IPS DF 6.9 (cell line): Measurements from ENCODE around the gene LAMTOR5.
"Not testable (repeated sequence)": the region's sequence is repeated elsewhere in the genome, so short reads cannot be mapped to it uniquely, and the experiment has no call there.

Experiments
- DNase-seq: peaks from one replicate; pipeline ENCODE4 v3.0.0-alpha.2; 2013; ENCODE audit warnings: low read depth, low spot score
- H3K27ac ChIP-seq: one replicate; pipeline ENCODE4 v1.5.1; 2013; ENCODE audit warnings: low read length, control low read depth
- H3K27me3 ChIP-seq: 2 replicates; pipeline ENCODE4 v1.6.1; 2013; ENCODE audit warnings: mild to moderate bottlenecking, low read length; ENCODE audit not compliant: control insufficient read depth, insufficient read depth
- H3K36me3 ChIP-seq: 2 replicates; pipeline ENCODE4 v1.6.1; 2013; ENCODE audit warnings: low read length; ENCODE audit not compliant: control insufficient read depth, insufficient read depth
- H3K4me1 ChIP-seq: 2 replicates; pipeline ENCODE4 v1.6.1; 2013; ENCODE audit warnings: low read length; ENCODE audit not compliant: control insufficient read depth, insufficient read depth
- H3K4me3 ChIP-seq: 2 replicates; pipeline ENCODE4 v1.5.1; 2013; ENCODE audit warnings: mild to moderate bottlenecking, low read length
- H3K9me3 ChIP-seq: 2 replicates; pipeline ENCODE4 v1.6.1; 2013; ENCODE audit warnings: low read length, inconsistent platforms; ENCODE audit not compliant: control insufficient read depth, insufficient read depth
- WGBS: extraction: QIAGEN DNeasy Blood & Tissue Kit; methylation state at CpG from one replicate; pipeline ENCODE4 v1.1.7; 2013; ENCODE audit warnings: mixed read lengths, missing lambda C conversion rate; ENCODE audit not compliant: insufficient read length, insufficient coverage; 5-methylcytosine and 5-hydroxymethylcytosine counted together

The LAMTOR5 gene

GRCh38 chr1:110428946-110429345 is 21.5 kb upstream of the LAMTOR5 start:
- no peak overlapping the region for H3K4me3 ChIP-seq
- no peaks in the 10 kb centered on the region for H3K9me3 ChIP-seq
- no peaks in the 10 kb centered on the region for H3K36me3 ChIP-seq
- 0 out of 2 replicates have a peak, but pooled peaks cover 4% of the 10 kb centered on the region for H3K4me1 ChIP-seq
- no CpG with 5 or more reads among the region's 4 CpGs for WGBS
- H3K27me3 ChIP-seq: no peaks in the 10 kb centered on the region
- no peak for DNase-seq
- H3K27ac ChIP-seq: no peak overlapping the region

GRCh38 chr1:110426854-110427253 is 19.4 kb upstream of the LAMTOR5 start:
- Histone ChIP-seq H3K27me3 (no peaks in the 10 kb centered on the region), H3K4me1 (no peaks in the 10 kb centered on the region), H3K36me3 (no peaks in the 10 kb centered on the region), H3K9me3 (no peaks in the 10 kb centered on the region), H3K27ac (no peak overlapping the region), H3K4me3 (no peak overlapping the region)
- no CpG with 5 or more reads among the region's 4 CpGs for WGBS
- DNase-seq: no peak

GRCh38 chr1:110425612-110426152 is 18.2 kb upstream of the LAMTOR5 start:
- Histone ChIP-seq H3K27me3 (no peaks in the 10 kb centered on the region), H3K27ac (no peak overlapping the region), H3K4me1 (no peaks in the 10 kb centered on the region), H3K36me3 (no peaks in the 10 kb centered on the region), H3K4me3 (no peak overlapping the region), H3K9me3 (no peaks in the 10 kb centered on the region)
- no peak for DNase-seq
- no CpG with 5 or more reads among the region's 9 CpGs for WGBS

GRCh38 chr1:110424699-110425611 is 17.5 kb upstream of the LAMTOR5 start:
- H3K4me3 ChIP-seq: no peak overlapping the region
- H3K36me3 ChIP-seq: no peaks in the 10 kb centered on the region
- no peaks in the 10 kb centered on the region for H3K9me3 ChIP-seq
- WGBS: no CpG with 5 or more reads among the region's 9 CpGs
- no peaks in the 10 kb centered on the region for H3K27me3 ChIP-seq
- H3K27ac ChIP-seq: no peak overlapping the region
- H3K4me1 ChIP-seq: no peaks in the 10 kb centered on the region
- no peak for DNase-seq

- Histone ChIP-seq H3K27me3 (no peaks in the 10 kb centered on the region), H3K4me3 (no peak overlapping the region), H3K4me1 (no peaks in the 10 kb centered on the region), H3K9me3 (no peaks in the 10 kb centered on the region), H3K36me3 (no peaks in the 10 kb centered on the region), H3K27ac (no peak overlapping the region)
- no CpG with 5 or more reads among the region's 2 CpGs for WGBS
- no peak for DNase-seq
Measured at GRCh38 chr1:110420874-110421793, 13.6 kb upstream of the LAMTOR5 start.

- no peaks in the 10 kb centered on the region for H3K36me3 ChIP-seq
- WGBS: no CpG with 5 or more reads among the region's 10 CpGs
- H3K4me3 ChIP-seq: no peak overlapping the region
- H3K4me1 ChIP-seq: no peaks in the 10 kb centered on the region
- no peak overlapping the region for H3K27ac ChIP-seq
- DNase-seq: no peak
- H3K9me3 ChIP-seq: no peaks in the 10 kb centered on the region
- H3K27me3 ChIP-seq: no peaks in the 10 kb centered on the region
Measured at GRCh38 chr1:110420023-110420662, 12.6 kb upstream of the LAMTOR5 start.

GRCh38 chr1:110418729-110419128 is 11.2 kb upstream of the LAMTOR5 start:
- H3K36me3 ChIP-seq: no peaks in the 10 kb centered on the region
- H3K4me3 ChIP-seq: no peak overlapping the region
- H3K27ac ChIP-seq: no peak overlapping the region
- no peaks in the 10 kb centered on the region for H3K4me1 ChIP-seq
- no peak for DNase-seq
- no peaks in the 10 kb centered on the region for H3K27me3 ChIP-seq
- no peaks in the 10 kb centered on the region for H3K9me3 ChIP-seq
- WGBS: no CpG with 5 or more reads among the region's 1 CpG

- no CpG with 5 or more reads among the region's 1 CpG for WGBS
- H3K9me3 ChIP-seq, H3K27ac ChIP-seq, H3K4me1 ChIP-seq, H3K4me3 ChIP-seq, DNase-seq, H3K27me3 ChIP-seq, H3K36me3 ChIP-seq: not testable (repeated sequence)
Measured at GRCh38 chr1:110413045-110413444, 5.6 kb upstream of the LAMTOR5 start.

- Histone ChIP-seq H3K4me1 (no peaks in the 10 kb centered on the region), H3K27me3 (no peaks in the 10 kb centered on the region), H3K9me3 (no peaks in the 10 kb centered on the region), H3K4me3 (no peak overlapping the region), H3K27ac (no peak overlapping the region), H3K36me3 (no peaks in the 10 kb centered on the region)
- DNase-seq: peak; percentile 58
- WGBS: no CpG with 5 or more reads among the region's 4 CpGs
Measured at GRCh38 chr1:110412576-110412975, 5.1 kb upstream of the LAMTOR5 start.

GRCh38 chr1:110411173-110411735 is 3.8 kb upstream of the LAMTOR5 start:
- Histone ChIP-seq H3K36me3 (no peaks in the 10 kb centered on the region), H3K9me3 (no peaks in the 10 kb centered on the region), H3K27me3 (no peaks in the 10 kb centered on the region), H3K27ac (no peak overlapping the region), H3K4me3 (no peak overlapping the region), H3K4me1 (no peaks in the 10 kb centered on the region)
- WGBS: no CpG with 5 or more reads among the region's 7 CpGs
- no peak for DNase-seq
